GM21360 (cell line): ENCODE data around the gene LCE7A.

Source experiments
- ATAC-seq: cut with Tn5 transposase; IDR thresholded peaks from one replicate; pipeline ENCODE4 v1.9.1; 2021; ENCODE audit warnings: mild to moderate bottlenecking, moderate library complexity; ENCODE audit not compliant: unreplicated experiment

LCE7A gene

DNA sequence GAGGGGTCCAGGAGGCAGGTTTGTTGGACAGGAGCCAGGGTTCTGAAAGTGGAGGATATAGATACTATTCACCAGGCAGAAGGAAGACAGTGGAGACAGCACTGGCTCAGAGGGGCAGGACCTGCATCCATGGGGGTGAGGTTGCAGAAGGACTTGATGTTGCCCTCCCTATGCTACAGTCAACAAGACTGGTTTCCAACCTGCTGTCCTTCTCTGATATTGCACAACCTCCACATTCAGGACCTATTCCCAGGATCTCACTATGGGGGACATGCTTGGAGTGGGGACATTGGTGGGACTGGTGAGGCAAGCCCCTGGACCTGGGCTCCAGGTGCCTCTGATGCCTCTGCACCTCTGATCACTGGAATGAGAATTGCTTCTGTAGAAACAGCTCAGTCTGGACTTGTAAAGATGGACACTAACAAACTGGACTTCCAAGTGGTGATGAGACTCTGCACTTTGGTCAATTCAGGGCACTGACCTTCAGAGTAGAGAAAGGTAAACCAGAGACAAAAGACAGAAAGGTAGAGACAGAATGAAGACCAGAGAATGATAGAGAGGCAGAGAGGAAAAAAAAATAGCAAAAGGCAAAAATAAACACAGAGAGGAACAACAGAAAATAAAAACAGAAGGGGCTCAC lies 19.9 kb downstream of the LCE7A start:
- no peak for ATAC-seq

DNA sequence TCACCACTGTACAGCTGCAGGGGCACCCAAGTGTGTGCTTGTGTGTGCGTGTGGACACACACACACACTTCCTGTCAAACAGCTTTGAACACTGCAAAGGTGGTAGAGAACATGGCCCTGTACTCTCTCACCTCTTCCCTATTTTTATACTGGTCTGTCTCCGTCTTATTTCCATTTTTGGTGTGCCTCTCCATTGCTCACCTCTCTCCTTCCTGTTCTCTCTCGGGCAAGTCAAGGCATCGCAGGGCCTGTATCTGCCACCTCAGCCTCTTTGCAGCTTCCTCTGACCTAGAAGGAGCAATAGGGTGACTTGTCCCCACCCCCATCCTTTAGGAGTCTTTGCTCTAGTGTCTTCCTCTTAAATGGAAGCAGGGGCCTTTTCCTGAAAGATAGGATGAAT lies 20.5 kb downstream of the LCE7A start:
- no peak for ATAC-seq

DNA sequence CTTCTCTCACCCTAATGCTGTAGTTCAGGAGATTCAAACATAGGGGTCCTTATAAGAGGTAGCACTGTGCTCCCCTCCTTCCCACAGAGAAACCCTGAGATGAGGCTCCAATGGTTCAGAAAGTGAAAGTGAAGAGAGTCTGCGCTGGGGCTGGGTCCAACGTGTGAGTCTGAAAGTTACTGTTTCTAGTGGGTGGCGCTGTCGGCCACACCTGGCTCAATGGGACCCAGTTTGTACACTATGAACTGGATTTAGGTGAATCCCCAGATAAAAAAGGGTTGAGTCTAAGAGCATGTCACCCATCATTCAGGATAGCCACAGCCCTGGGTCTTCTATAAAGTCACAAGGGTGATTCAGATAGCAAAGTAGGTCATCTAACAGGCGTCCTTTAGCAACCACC lies 21.1 kb downstream of the LCE7A start:
- ATAC-seq, result peak; percentile 81

DNA sequence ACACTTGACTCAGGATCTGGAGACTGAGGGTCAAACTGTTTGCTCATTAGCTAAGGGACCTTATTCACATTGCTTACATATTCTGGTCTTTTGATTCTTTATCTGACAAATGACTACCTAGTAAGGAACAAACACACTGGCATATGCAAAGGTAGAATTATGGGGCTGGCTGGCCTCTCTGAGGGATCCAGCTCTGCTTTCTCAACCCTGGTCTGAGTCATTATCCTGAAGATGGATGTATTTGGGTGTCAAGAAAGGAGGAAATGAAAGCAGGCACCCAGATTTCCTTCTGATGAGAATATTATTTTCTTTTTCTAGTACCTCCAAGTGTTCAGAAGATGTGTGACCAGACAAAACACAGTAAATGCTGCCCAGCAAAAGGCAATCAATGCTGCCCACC lies 24.3 kb downstream of the LCE7A start:
- ATAC-seq, result no peak

DNA sequence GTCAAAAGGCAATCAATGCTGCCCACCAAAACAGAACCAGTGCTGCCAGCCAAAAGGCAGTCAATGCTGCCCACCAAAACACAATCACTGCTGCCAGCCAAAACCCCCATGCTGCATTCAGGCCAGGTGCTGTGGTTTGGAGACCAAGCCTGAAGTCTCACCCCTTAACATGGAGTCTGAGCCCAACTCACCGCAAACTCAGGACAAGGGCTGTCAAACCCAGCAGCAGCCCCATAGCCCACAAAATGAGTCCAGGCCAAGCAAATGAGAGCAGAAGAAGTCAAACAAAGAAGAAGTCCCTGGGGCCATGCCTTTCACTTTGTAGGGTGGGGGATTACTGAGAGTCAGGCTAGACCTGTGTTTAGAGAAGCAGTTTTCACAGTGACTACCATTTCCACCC lies 24.7 kb downstream of the LCE7A start:
- no peak for ATAC-seq

DNA sequence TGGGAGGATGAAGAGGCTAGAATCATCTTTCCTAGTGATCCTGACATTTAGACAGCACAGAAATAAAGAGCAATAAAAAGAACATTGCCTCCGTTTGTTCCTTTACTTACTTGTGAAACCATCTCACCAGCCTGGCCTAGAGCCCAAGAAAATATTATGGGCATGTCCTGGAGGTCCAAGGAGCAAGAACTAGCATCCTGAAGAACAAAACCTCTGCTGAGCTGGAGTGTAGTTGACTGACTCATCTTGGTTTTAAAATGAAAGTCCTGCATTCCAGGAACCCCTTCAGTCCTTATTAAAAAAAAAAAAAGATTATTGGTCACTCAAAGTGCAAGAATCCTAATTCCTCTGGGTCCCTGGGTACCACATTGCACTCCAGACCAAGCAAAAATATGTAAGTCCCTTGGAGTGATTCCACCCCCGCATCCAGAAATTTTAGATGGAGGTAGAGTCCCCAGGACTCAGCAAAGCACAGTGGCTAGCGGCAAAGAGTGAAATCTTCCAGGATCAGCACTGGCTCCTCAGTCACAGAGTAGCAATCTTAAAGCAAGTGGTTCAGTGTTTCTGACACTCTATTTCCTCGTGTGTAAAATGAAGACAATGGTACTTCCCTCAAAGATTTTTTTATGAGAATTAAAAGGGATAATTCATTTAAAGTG lies 25.3 kb downstream of the LCE7A start:
- ATAC-seq, result no peak

DNA sequence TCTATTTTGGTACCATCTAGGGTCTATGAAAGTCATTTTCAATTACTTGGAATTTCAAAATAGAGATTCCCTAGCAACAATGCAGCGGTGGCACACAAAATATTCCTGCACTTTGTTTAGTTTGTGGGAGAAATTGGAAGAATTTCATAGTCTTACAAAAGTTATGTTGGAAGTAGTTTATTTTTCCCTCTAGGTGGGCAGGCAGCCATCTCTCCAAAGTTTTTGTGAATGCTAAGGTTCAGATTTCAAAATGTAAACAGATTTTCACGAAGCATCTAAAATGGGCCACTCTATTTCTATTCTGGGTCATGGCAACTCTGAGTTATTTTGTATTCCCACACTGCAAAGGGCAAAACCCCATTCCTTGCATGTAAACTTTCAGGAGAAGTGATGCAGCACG lies 26.3 kb downstream of the LCE7A start:
- ATAC-seq, result no peak

DNA sequence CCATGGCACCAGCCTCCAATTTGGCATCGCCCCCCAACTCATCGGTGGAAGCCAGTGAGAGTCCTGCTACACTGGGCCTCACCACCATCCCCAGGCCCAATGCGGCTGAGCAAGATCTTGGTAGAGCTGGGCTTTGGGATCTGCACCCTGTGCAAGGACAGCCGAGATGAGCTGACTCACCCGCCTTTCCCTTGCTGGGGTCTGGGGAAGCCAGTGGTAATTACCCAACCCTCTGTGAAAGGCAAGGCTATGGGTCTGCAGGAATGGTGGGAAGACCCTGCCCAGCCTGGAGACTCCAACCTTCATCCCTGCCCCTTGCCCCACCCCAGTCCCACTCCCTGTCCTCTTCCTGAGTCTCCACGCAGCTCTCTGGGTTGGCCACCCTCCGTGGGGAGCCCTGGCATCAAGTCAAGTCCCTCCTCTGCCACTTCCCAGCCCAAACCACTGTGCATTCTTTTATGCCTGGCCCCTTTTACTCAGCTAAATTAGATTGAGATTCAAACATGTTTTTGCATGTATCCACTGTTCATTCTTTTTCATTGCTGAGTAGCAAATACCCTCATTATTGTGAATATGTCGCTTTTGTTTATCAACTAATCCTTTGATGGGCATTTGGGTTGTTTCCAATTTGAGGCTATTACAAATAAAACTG lies 27.1 kb downstream of the LCE7A start:
- no peak for ATAC-seq

DNA sequence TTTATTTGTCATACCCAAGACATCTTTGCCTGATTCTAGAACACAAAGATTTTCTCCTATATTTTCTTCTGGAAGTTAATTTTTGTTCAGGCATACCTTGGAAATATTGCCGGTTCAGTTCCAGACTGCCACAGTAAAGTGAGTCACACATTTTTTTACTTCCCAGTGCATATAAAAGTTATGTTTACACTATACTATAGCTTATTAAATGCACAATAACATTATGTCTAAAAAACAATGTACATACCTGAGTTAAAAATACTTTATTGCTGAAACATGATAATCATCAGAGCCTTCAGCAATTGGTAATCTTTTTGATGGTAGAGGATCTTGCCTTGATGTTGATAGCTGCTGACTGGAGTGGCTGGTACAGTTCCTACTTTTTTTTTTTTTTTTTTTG lies 28.3 kb downstream of the LCE7A start:
- no peak for ATAC-seq

DNA sequence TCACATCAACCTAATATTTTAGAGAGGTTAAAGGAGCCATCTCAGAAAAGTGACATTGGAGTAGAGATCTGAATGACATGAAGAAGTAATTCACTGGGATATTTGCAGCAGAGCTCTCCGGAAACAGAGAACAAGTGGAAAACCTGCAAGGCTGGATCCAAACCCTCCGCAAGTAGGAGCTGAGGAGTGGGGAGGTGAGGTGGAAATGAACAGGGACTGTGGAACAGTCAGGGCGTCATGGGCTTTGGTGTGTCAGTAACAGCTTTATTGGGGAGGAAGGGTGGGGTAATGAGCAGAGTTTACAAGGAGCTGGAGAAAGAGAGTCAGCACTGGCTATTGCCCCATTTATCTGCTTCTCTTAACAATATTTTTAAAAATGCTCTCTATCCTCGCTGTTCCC lies 39.2 kb downstream of the LCE7A start:
- ATAC-seq, result no peak

DNA sequence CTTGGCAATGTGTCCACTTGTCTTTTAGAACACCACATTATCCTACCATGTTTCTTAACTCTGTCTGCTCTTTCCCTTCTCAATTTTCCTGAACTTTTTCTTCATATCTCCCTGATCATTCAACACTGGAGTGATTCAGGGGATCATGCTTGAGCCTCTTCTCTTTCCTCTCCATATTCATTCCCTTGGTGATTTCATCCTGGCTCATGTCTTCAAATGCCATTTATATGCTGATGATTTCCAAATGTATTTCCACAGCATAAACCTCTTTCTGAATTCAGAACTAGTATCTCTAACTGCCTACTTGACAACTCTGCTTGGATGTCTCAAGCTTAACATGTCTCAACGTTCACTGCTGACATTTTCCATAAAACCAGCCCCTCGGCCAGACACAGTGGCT lies 40.1 kb downstream of the LCE7A start:
- no peak for ATAC-seq

DNA sequence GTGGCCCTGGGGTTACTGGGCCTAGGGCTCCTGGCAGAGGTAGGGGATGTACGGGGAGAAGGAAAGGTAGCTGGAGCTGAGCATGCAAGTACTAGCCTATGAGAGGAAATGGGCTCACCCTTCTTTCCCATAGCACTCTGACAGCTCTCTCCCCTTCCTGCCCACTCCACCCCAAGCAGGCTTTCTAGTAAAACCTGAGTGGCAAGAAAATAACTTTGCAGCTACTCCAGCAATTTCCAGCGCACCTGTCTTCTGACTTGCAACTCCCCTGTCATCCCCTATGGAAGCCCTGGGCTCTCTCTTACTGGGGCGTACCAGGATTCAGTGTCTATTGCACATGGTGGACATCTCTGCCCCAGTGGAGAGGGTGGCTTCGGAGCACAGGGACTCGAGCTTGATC lies 41.8 kb downstream of the LCE7A start:
- no peak for ATAC-seq

DNA sequence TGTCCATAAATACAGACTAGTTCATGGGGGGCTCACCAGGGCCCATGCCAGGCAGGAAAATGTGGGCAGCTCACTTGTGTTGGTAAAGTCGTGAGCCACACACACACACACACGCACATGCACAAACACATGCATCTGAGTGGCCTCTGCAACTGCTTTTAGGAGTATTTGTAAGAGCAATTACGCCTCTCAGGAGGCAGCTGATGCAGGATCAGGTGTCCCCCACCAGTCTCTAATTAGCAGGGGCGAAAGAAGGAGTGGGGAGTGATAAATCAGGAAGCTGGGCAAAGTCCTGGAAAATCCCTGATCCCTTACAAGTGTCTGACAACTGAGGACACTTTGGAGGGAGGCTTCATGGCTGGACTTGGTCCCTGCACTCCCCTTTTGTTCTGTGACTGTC lies 42.8 kb downstream of the LCE7A start:
- no peak for ATAC-seq

DNA sequence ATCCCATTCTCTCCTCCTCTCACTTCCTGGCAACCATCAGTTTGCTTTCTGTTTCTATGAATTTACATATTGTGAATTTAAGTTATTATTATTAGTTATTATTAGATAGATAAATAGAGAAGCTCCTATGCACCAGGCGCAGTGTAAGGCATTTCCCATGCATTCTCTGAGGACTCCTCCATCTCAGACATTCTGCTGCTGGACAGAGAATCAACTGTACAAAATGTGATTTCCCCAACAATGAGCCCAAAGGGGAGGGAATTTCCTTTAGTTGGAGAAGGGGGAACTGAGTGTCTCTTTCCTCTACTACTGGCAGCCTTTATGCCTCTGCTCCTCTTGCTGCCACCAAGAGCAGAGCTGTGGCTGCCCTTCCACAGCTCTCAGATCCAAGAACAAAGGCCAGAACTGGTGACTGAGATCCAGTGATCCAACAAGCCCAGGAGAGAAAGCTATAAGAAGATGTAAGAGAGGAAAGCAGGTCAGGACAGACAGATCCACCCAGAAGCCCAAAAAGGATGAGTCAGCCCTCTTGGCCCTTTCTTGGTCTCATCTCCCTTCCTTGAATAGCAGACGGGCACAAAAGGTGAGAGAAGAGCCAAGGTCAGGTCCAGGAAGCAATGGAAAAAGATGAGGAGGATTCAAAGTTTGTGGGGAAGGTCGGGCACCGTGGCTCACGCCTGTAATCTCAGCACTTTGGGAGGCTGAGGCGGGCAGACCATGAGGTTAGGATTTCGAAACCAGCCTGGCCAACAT lies 45.1 kb downstream of the LCE7A start:
- no peak for ATAC-seq

DNA sequence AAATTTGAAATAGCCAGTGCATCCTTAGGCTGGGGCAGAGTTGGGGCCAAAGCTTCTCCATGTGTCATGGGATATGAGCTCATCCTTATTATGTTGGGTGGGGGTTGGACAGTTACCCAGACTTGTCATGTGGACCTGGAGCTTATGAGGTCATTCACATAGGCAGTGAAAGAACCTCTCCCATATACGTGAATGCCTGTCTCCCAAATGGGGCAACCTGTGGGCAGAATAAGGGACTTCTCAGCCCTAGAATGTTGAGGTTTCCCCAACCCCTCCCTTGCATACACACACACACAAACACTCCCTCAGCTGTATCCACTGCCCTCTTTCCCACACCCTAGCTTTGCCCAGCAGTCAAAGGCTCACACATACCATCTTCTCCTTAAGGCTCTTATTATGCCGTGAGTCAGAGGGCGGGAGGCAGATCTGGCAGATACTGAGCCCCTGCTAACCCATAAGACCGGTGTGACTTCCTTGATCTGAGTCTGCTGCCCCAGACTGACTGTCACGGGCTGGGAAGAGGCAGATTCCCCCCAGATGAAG lies 46.3 kb downstream of the LCE7A start:
- no peak for ATAC-seq

DNA sequence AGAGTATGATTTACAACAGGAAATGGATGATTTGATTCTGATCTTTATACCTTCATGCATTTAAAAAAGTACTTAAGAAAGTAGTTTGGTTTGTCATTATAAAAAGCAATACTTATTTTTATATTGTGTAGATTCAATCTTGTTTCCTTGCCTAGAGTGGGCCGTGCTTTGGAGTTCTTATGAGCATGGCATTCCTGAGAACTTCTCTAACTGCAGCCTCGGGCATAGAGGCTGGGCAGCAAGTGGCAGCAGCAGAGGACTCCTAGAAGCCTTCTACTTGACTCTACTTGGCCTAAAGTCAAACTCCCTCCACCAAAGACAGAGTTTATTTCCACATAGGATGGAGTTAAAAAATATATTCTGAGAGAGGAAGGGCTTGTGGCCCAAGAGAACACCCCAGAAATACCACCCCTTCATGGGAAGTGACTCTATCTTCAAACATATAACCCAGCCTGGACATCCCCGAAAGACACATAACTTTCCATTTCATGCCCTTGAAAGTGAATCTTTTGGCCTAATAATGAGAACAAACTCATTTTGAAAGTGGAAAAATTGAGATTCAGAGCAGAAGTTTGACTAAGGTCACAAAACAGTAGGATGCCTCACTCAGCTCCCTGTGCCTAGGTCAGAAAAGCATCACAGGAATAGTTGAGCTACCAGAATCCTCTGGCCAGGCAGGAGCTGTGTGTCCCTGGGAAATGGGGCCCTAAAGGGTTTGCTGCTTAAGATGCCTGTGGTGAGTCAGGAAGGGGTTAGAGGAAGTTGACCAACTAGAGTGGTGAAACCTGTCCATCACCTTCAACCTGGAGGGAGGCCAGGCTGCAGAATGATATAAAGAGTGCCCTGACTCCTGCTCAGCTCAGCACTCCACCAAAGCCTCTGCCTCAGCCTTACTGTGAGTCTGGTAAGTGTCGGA lies 48.1 kb downstream of the LCE7A start, which contains the start of gene IVL:
Gene IVL (plus strand): TSS at position 861 of the 916 bp plus-strand sequence. CDS start 1,252 bp downstream, outside the sequence.
- ATAC-seq, result peak; percentile 37

DNA sequence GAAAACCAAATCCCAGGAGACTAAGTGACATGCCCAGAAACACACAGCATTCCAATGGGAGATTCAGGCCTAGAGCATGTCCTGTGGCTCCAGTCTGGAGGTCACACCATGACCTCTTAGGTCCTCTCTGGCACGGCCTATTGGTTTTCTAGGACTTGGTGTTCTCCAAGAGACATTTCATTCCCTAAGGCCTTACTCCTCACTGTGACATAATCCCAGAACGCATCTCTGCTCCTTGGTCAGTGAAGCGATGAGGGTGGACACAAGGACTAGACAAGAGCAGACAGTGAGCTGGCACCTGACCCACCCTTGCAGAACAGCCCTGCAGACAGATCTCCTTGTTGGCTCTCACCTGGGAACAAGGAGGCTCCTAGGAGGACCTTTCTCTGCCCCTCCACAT lies 49.4 kb downstream of the LCE7A start:
- no peak for ATAC-seq
